Hepatocyte (in vitro differentiated cells): ENCODE measurements around the gene PIK3C2A. TPM values are rescaled to one million over a fixed set of nuclear protein-coding genes. Genes with fewer than 3 reads are reported as not detected.
"Not testable (repeated sequence)": the region's sequence is repeated elsewhere in the genome, so short reads cannot be mapped to it uniquely, and the experiment has no call there.

Experiments used
- DNase-seq: peaks from one replicate; pipeline ENCODE4 v3.0.0-alpha.2; 2016; ENCODE audit warnings: low spot score
- H2AFZ ChIP-seq: fragments of 200-600 bp; sonication (generic); 2 replicates; pipeline ENCODE4 v1.6.0; 2016; ENCODE audit warnings: antibody characterized with exemption, mild to moderate bottlenecking
- H3K27ac ChIP-seq: fragments of 200-600 bp; sonication (generic); 2 replicates; pipeline ENCODE4 v1.5.1; 2016; ENCODE audit warnings: mild to moderate bottlenecking
- H3K27me3 ChIP-seq: fragments of 200-600 bp; sonication (generic); 2 replicates; pipeline ENCODE4 v1.6.1; 2016
- H3K36me3 ChIP-seq: fragments of 200-600 bp; sonication (generic); replicated peaks from 2 replicates; pipeline ENCODE4 v1.5.1; 2016; ENCODE audit warnings: low read depth; ENCODE audit not compliant: insufficient read depth
- H3K4me1 ChIP-seq: fragments of 200-600 bp; sonication (generic); 2 replicates; pipeline ENCODE4 v1.5.1; 2016; ENCODE audit warnings: mild to moderate bottlenecking, moderate library complexity; ENCODE audit not compliant: insufficient read depth
- H3K4me2 ChIP-seq: fragments of 200-600 bp; sonication (generic); 2 replicates; pipeline ENCODE4 v1.6.0; 2016
- H3K4me3 ChIP-seq: fragments of 200-600 bp; sonication (generic); 2 replicates; pipeline ENCODE4 v1.5.1; 2016; ENCODE audit warnings: mild to moderate bottlenecking
- H3K79me2 ChIP-seq: fragments of 200-600 bp; sonication (generic); 2 replicates; pipeline ENCODE4 v1.6.0; 2017; ENCODE audit warnings: mild to moderate bottlenecking
- H3K9me2 ChIP-seq: fragments of 200-600 bp; sonication (generic); replicated peaks from 2 replicates; pipeline ENCODE4 v1.6.0; 2017; ENCODE audit warnings: mild to moderate bottlenecking; ENCODE audit not compliant: insufficient read depth
- H3K9me3 ChIP-seq: fragments of 200-600 bp; sonication (generic); 2 replicates; pipeline ENCODE4 v1.5.1; 2016; ENCODE audit warnings: low read depth, mild to moderate bottlenecking
- H4K20me1 ChIP-seq: fragments of 200-600 bp; sonication (generic); 2 replicates; pipeline ENCODE4 v1.6.0; 2016; ENCODE audit warnings: mild to moderate bottlenecking; ENCODE audit not compliant: insufficient read depth, poor library complexity, severe bottlenecking
- CTCF ChIP-seq: fragments of 200-600 bp; sonication (generic); IDR thresholded peaks from 2 replicates; pipeline ENCODE4 v1.5.1; 2016; ENCODE audit warnings: antibody characterized with exemption, mild to moderate bottlenecking; ENCODE audit not compliant: poor library complexity
- EZH2 ChIP-seq: fragments of 200-600 bp; sonication (generic); IDR thresholded peaks from 2 replicates; pipeline ENCODE4 v1.6.1; 2016; ENCODE audit warnings: antibody characterized with exemption, mild to moderate bottlenecking, borderline replicate concordance
- EZH2phosphoT487 ChIP-seq: fragments of 200-600 bp; sonication (generic); IDR thresholded peaks from one replicate; pipeline ENCODE4 v1.6.1; 2018; ENCODE audit warnings: antibody characterized with exemption, mild to moderate bottlenecking, low read depth, moderate library complexity; ENCODE audit not compliant: unreplicated experiment, severe bottlenecking
- WGBS: methylation state at CpG from one replicate; pipeline ENCODE4 v1.1.6; 2016; ENCODE audit warnings: low lambda C conversion rate; ENCODE audit errors: missing lambda C conversion rate; 5-methylcytosine and 5-hydroxymethylcytosine counted together
- polyA plus RNA-seq: library from polyadenylated mRNA; unstranded; fragments of >200 nt; fragmentation: Nextera tagmentation; extraction: Ambion mirVana; gene quantifications from 2 replicates; pipeline ENCODE4 v1.2.1, GENCODE V29; 2016
- total RNA-seq: library from RNA; depleted of rRNA; stranded (reverse); fragments of >200 nt; gene quantifications from 2 replicates; pipeline ENCODE4 v1.2.3, GENCODE V29; 2014

The PIK3C2A gene
- total and polyA plus RNA-seq, 2 experiments from 2014 or later = 20.1 to 96.1 TPM

GRCh38 chr11:17240780-17241179, 33.0 kb upstream of the PIK3C2A start:
- no peaks in the 10 kb centered on the region for H3K4me1 ChIP-seq
- H3K9me3 ChIP-seq = no peaks in the 10 kb centered on the region
- no peaks in the 10 kb centered on the region for H4K20me1 ChIP-seq
- TF ChIP-seq EZH2 (no peak), EZH2phosphoT487 (no peak), CTCF (no peak)
- no peak for DNase-seq
- H3K27ac ChIP-seq = no peak overlapping the region
- no peaks in the 10 kb centered on the region for H3K27me3 ChIP-seq
- H2AFZ ChIP-seq = no peak overlapping the region
- H3K4me2 ChIP-seq = no peak overlapping the region
- H3K9me2 ChIP-seq = no peaks in the 10 kb centered on the region
- no peaks in the 10 kb centered on the region for H3K79me2 ChIP-seq
- H3K36me3 ChIP-seq = no peaks in the 10 kb centered on the region
- no peak overlapping the region for H3K4me3 ChIP-seq

- H3K9me3 ChIP-seq, H3K4me3 ChIP-seq, H3K4me2 ChIP-seq, H2AFZ ChIP-seq, H3K9me2 ChIP-seq, H3K27ac ChIP-seq, H3K4me1 ChIP-seq, H3K36me3 ChIP-seq, H3K27me3 ChIP-seq, H3K79me2 ChIP-seq, DNase-seq, H4K20me1 ChIP-seq: not testable (repeated sequence)
- 87% methylated on average over 4 of the region's 4 CpGs for WGBS
Observed at GRCh38 chr11:17239927-17240326, 32.1 kb upstream of the PIK3C2A start.

GRCh38 chr11:17238377-17238776, 30.6 kb upstream of the PIK3C2A start:
- H3K9me3 ChIP-seq = no peaks in the 10 kb centered on the region
- no peaks in the 10 kb centered on the region for H3K4me1 ChIP-seq
- H3K79me2 ChIP-seq = no peaks in the 10 kb centered on the region
- DNase-seq = no peak
- H2AFZ ChIP-seq = no peak overlapping the region
- H3K36me3 ChIP-seq = no peaks in the 10 kb centered on the region
- no peak overlapping the region for H3K4me2 ChIP-seq
- H3K27me3 ChIP-seq = no peaks in the 10 kb centered on the region
- no peak overlapping the region for H3K27ac ChIP-seq
- H4K20me1 ChIP-seq = no peaks in the 10 kb centered on the region
- TF ChIP-seq CTCF = no peak
- TF ChIP-seq EZH2phosphoT487 = no peak
- TF ChIP-seq EZH2 = no peak
- 61% methylated on average over 3 of the region's 3 CpGs for WGBS
- no peaks in the 10 kb centered on the region for H3K9me2 ChIP-seq
- no peak overlapping the region for H3K4me3 ChIP-seq

- no peaks in the 10 kb centered on the region for H3K36me3 ChIP-seq
- no peaks in the 10 kb centered on the region for H3K79me2 ChIP-seq
- H3K27me3 ChIP-seq = no peaks in the 10 kb centered on the region
- no peak overlapping the region for H2AFZ ChIP-seq
- no peak overlapping the region for H3K27ac ChIP-seq
- no peak overlapping the region for H3K4me2 ChIP-seq
- no peak for DNase-seq
- H3K4me1 ChIP-seq = no peaks in the 10 kb centered on the region
- no peak for TF ChIP-seq CTCF
- TF ChIP-seq EZH2phosphoT487 = no peak
- TF ChIP-seq EZH2 = no peak
- H3K9me3 ChIP-seq = no peaks in the 10 kb centered on the region
- no peaks in the 10 kb centered on the region for H4K20me1 ChIP-seq
- H3K4me3 ChIP-seq = no peak overlapping the region
- no peaks in the 10 kb centered on the region for H3K9me2 ChIP-seq
Observed at GRCh38 chr11:17233101-17233500, 25.3 kb upstream of the PIK3C2A start.
